ENCODE measurements around the gene SLC2A9. TPM values are rescaled to one million over a fixed set of nuclear protein-coding genes. Genes with fewer than 3 reads are reported as not detected.
"Not testable (repeated sequence)": the region's sequence is repeated elsewhere in the genome, so short reads cannot be mapped to it uniquely, and the experiment has no call there.

SLC2A9 gene
- total and polyA plus RNA-seq, 4 donors: 2.1 to 16.5 (median 9.5) TPM

DNA sequence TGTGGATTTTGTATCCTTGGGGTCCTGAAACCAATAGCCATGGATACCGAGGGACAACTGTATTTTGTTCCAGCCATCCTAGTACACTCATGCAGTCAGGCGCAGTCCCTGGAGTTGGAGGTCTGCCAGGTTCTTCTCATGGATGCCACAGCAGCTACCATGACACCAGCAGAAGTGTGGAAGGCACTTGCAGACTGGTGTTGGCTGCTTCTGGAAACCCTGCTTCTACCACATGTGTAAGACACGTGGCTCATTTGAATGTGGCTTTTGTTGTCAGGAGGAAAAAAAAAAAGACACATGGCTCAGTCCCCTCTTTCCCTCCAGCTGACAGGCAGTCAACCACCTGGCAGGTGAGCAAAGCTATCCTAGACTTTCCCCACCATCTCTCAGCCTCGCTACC, 220.4 kb downstream of the SLC2A9 start:
- no peaks in the 10 kb centered on the region for H3K36me3 ChIP-seq (ENCODE audit: control insufficient read depth in 1 of 2, insufficient read depth in 2 of 2, low read length in 1 of 2)
- no peaks in the 10 kb centered on the region for H3K4me1 ChIP-seq (ENCODE audit: control insufficient read depth in 1 of 2, insufficient read depth in 2 of 2, low read length in 2 of 2)
- DNase-seq (no peak), ATAC-seq (ENCODE audit: low FRiP score) (no peak)
- WGBS, 2 donors: 71 to 77% methylated on average over 4 of the region's 4 CpGs
- H3K4me3 ChIP-seq (ENCODE audit: low read length in 2 of 2): no peak overlapping the region
- intact Hi-C loops (cut with DNase I): no loop called here
- H3K27me3 ChIP-seq (ENCODE audit: control insufficient read depth in 1 of 2, insufficient read depth in 2 of 2, low read length in 1 of 2): peaks cover 0 to 2% of the 10 kb centered on the region in 2 donors
- no peak overlapping the region for H3K27ac ChIP-seq (ENCODE audit: low read depth in 1 of 2, low read length in 2 of 2)
- no peaks in the 10 kb centered on the region for H3K9me3 ChIP-seq (ENCODE audit: control insufficient read depth, low read length)

DNA sequence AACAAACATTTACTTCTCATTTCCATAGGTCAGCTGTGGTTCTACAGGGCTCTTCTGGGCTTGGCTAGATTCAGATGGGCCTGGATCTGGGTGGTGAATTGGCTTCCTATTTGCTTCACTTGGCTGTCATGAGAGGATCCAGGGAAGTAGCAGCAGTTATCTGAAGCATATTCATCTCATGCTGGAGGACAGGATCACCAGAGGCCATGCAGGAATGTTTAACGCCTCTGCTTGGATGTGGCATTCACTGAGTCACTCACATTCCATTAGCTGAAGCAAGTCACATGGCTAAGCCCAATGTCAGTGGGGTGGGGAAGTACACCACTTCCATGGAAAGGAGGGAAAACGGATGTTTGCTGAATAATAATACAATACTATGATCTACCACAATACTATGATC, 224.7 kb downstream of the SLC2A9 start:
- DNase-seq; intact Hi-C loops (cut with DNase I); ATAC-seq (ENCODE audit: low FRiP score); H3K4me1 ChIP-seq (ENCODE audit: control insufficient read depth in 1 of 2, insufficient read depth in 2 of 2, low read length in 2 of 2); H3K36me3 ChIP-seq (ENCODE audit: control insufficient read depth in 1 of 2, insufficient read depth in 2 of 2, low read length in 1 of 2); H3K27ac ChIP-seq (ENCODE audit: low read depth in 1 of 2, low read length in 2 of 2); H3K27me3 ChIP-seq (ENCODE audit: control insufficient read depth in 1 of 2, insufficient read depth in 2 of 2, low read length in 1 of 2); H3K9me3 ChIP-seq (ENCODE audit: control insufficient read depth, low read length); H3K4me3 ChIP-seq (ENCODE audit: low read length in 2 of 2): not testable (repeated sequence)
- WGBS, 2 donors: 36 to 37% methylated on average over 2 of the region's 2 CpGs

DNA sequence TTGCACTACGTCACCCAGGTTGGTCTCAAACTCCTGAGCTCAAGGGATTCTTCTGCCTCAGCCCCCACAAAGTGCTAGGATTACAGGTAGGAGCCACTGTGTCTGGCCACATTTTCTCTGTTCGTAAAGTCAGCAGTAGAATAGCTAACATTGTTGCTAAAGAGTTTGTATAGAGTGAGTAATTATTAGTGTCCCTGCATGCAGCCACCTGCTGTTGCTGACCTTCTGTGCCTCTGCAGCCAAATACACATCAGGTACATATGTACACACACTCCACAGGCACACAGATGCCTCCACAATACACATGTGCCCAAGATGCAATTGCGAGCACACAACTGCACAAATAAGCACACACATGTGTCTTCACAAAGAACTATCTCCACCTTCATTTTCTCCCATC, 228.9 kb downstream of the SLC2A9 start:
- WGBS, 2 donors: 84 to 85% methylated on average over 3 of the region's 3 CpGs
- intact Hi-C loops (cut with DNase I): no loop called here

DNA sequence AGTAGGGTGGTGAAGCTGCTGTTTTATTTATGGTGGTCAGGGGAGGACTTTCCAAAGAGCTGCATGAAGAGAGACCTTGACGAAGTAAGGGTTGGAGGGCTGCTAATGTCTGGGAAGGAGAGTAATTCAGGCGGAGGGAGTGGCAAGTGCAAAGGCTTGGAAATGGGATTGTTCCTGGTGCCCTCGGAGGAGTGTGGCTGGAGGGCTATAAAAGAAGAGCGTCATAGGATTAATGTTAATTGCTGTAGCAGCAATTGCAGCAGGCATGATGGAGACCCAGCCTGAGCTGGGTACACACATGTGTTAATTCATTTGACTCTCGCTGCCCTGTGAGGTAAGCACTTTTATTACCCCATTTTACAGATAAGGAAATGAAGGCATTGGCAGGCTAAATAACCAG, 235.4 kb downstream of the SLC2A9 start:
- ATAC-seq (ENCODE audit: low FRiP score); H3K27ac ChIP-seq (ENCODE audit: low read depth in 1 of 2, low read length in 2 of 2); H3K4me3 ChIP-seq (ENCODE audit: low read length in 2 of 2); H3K36me3 ChIP-seq (ENCODE audit: control insufficient read depth in 1 of 2, insufficient read depth in 2 of 2, low read length in 1 of 2); H3K27me3 ChIP-seq (ENCODE audit: control insufficient read depth in 1 of 2, insufficient read depth in 2 of 2, low read length in 1 of 2); H3K4me1 ChIP-seq (ENCODE audit: control insufficient read depth in 1 of 2, insufficient read depth in 2 of 2, low read length in 2 of 2); intact Hi-C loops (cut with DNase I); H3K9me3 ChIP-seq (ENCODE audit: control insufficient read depth, low read length); DNase-seq: not testable (repeated sequence)
- 66 to 73% methylated on average over 5 of the region's 5 CpGs for WGBS, 2 donors

More for the DNA sequence above, 228.9 kb downstream of the SLC2A9 start:
- H3K9me3 ChIP-seq (ENCODE audit: control insufficient read depth, low read length): no peaks in the 10 kb centered on the region
- no peak overlapping the region for H3K4me3 ChIP-seq (ENCODE audit: low read length in 2 of 2)
- no peaks in the 10 kb centered on the region for H3K36me3 ChIP-seq (ENCODE audit: control insufficient read depth in 1 of 2, insufficient read depth in 2 of 2, low read length in 1 of 2)
- DNase-seq (no peak), ATAC-seq (ENCODE audit: low FRiP score) (no peak)
- no peaks in the 10 kb centered on the region for H3K4me1 ChIP-seq (ENCODE audit: control insufficient read depth in 1 of 2, insufficient read depth in 2 of 2, low read length in 2 of 2)
- peaks cover 0 to 2% of the 10 kb centered on the region in 2 donors for H3K27me3 ChIP-seq (ENCODE audit: control insufficient read depth in 1 of 2, insufficient read depth in 2 of 2, low read length in 1 of 2)
- H3K27ac ChIP-seq (ENCODE audit: low read depth in 1 of 2, low read length in 2 of 2): no peak overlapping the region

DNA sequence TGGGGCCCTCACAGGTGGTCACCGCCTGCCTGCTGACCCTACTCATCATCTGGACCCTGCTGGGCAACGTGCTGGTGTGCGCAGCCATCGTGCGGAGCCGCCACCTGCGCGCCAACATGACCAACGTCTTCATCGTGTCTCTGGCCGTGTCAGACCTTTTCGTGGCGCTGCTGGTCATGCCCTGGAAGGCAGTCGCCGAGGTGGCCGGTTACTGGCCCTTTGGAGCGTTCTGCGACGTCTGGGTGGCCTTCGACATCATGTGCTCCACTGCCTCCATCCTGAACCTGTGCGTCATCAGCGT, 239.2 kb downstream of the SLC2A9 start:
- no peak for ATAC-seq (ENCODE audit: low FRiP score)
- intact Hi-C loops (cut with DNase I): no loop called here
- Histone ChIP-seq H3K4me1 (ENCODE audit: control insufficient read depth in 1 of 2, insufficient read depth in 2 of 2, low read length in 2 of 2) (no peaks in the 10 kb centered on the region), H3K27me3 (ENCODE audit: control insufficient read depth in 1 of 2, insufficient read depth in 2 of 2, low read length in 1 of 2) (no peaks in the 10 kb centered on the region), H3K9me3 (ENCODE audit: control insufficient read depth, low read length) (no peaks in the 10 kb centered on the region), H3K4me3 (ENCODE audit: low read length in 2 of 2) (no peak overlapping the region), H3K36me3 (ENCODE audit: control insufficient read depth in 1 of 2, insufficient read depth in 2 of 2, low read length in 1 of 2) (no peaks in the 10 kb centered on the region), H3K27ac (ENCODE audit: low read depth in 1 of 2, low read length in 2 of 2) (no peak overlapping the region)
- DNase-seq: no peak
- WGBS, 2 donors: 44 to 58% methylated on average over 22 of the region's 22 CpGs

DNA sequence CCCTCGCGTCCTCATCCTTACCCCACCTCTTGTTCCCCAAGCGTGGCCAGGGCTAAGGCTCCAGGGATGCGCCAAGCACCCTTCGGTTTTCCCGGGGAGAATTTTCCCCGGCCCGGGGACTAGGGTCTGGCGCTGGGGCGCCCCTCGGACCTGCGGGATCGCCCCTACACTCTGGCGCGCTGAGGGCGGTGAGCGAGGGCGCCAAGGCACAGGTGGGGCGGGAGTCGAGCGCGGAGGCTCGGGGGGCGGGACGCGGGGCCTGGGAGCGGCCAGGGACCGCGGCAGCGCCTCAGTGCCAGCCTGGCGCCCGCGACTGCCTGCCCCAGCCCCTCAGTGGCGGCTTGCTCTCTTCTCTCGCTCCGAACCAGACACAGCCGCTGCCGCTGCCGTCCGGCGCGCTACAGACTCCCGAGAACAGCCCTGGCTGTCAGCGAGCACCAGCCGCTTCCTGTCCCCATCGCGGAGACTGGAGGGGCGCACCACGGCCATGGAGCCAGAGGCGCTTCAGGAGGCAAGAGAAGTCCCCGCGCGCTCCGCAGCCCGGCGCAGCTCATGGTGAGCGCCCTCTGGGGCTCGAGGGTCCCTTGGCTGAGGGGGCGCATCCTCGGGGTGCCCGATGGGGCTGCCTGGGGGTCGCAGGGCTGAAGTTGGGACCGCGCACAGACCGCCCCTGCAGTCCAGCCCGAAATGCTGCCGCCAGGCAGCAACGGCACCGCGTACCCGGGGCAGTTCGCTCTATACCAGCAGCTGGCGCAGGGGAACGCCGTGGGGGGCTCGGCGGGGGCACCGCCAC, 239.8 kb downstream of the SLC2A9 start, which contains the start of gene DRD5:
DRD5 (plus strand) TSS at position 292 of the 793 bp plus-strand sequence; CDS start at position 688, 396 bp downstream.
- intact Hi-C loops (cut with DNase I): no loop called here
- Histone ChIP-seq H3K4me3 (ENCODE audit: low read length in 2 of 2) (no peak within 1 kb of the TSS), H3K9me3 (ENCODE audit: control insufficient read depth, low read length) (no peaks in the 10 kb centered on the region), H3K36me3 (ENCODE audit: control insufficient read depth in 1 of 2, insufficient read depth in 2 of 2, low read length in 1 of 2) (no peaks in the 10 kb centered on the region), H3K4me1 (ENCODE audit: control insufficient read depth in 1 of 2, insufficient read depth in 2 of 2, low read length in 2 of 2) (no peaks in the 10 kb centered on the region), H3K27me3 (ENCODE audit: control insufficient read depth in 1 of 2, insufficient read depth in 2 of 2, low read length in 1 of 2) (no peaks in the 10 kb centered on the region), H3K27ac (ENCODE audit: low read depth in 1 of 2, low read length in 2 of 2) (no peak within 1 kb of the TSS)
- 2 to 4% methylated on average over 64 to 78 of the region's 78 CpGs for WGBS, 2 donors
- no peak for ATAC-seq (ENCODE audit: low FRiP score)
- DNase-seq: no peak

Other genes starting within 250 kb of the SLC2A9 start
- gene DRD5, start 239.9 kb downstream of the SLC2A9 start, total RNA-seq: not detected
- gene DRD5, start 239.9 kb downstream of the SLC2A9 start, polyA plus RNA-seq: not detected
- gene WDR1, start 95.3 kb upstream of the SLC2A9 start, total RNA-seq: 100 to 1,000 TPM; 339 to 593 TPM
- gene WDR1, start 95.3 kb upstream of the SLC2A9 start, polyA plus RNA-seq: 100 to 1,000 TPM; 159 to 207 TPM